GM23338 (cell line): ENCODE measurements around the gene RCC2. TPM values are rescaled to one million over a fixed set of nuclear protein-coding genes. Genes with fewer than 3 reads are reported as not detected.

Experiments used
- ATAC-seq: fragments of 200-7000 bp; cut with Tn5 transposase; 3 replicates; pipeline ENCODE4 v1.9.1; 2020
- DNase-seq: peaks from one replicate; pipeline ENCODE4 v3.0.0-alpha.2; 2015; ENCODE audit warnings: low spot score
- H2AFZ ChIP-seq: fragments of 200-600 bp; sonication (generic); 2 replicates; pipeline ENCODE4 v1.8.0; 2016; ENCODE audit warnings: antibody characterized with exemption, mild to moderate bottlenecking, moderate library complexity
- H3F3A ChIP-seq: fragments of 200-600 bp; sonication (generic); replicated peaks from 2 replicates; pipeline ENCODE4 v1.8.0; 2017; ENCODE audit warnings: antibody characterized with exemption, mixed run types, low read depth
- H3K27ac ChIP-seq: fragments of 200-600 bp; sonication (generic); 2 replicates; pipeline ENCODE4 v1.6.1; 2016; ENCODE audit warnings: low read depth
- H3K27me3 ChIP-seq: fragments of 200-600 bp; sonication (generic); 2 replicates; pipeline ENCODE4 v1.8.0; 2016; ENCODE audit warnings: mild to moderate bottlenecking, mixed run types, moderate library complexity; ENCODE audit not compliant: insufficient read depth
- H3K36me3 ChIP-seq: fragments of 200-600 bp; sonication (generic); 2 replicates; pipeline ENCODE4 v1.8.0; 2016; ENCODE audit warnings: mild to moderate bottlenecking; ENCODE audit not compliant: insufficient read depth
- H3K4me1 ChIP-seq: fragments of 200-600 bp; sonication (generic); 2 replicates; pipeline ENCODE4 v1.8.0; 2016; ENCODE audit warnings: mild to moderate bottlenecking, moderate library complexity; ENCODE audit not compliant: insufficient read depth
- H3K4me2 ChIP-seq: fragments of 200-600 bp; sonication (generic); 2 replicates; pipeline ENCODE4 v1.7.1; 2017; ENCODE audit warnings: mixed run types
- H3K4me3 ChIP-seq: fragments of 200-600 bp; sonication (generic); 2 replicates; pipeline ENCODE4 v1.6.1; 2016; ENCODE audit warnings: mixed run types
- H3K79me2 ChIP-seq: fragments of 200-600 bp; sonication (generic); replicated peaks from 2 replicates; pipeline ENCODE4 v1.8.0; 2017; ENCODE audit warnings: mild to moderate bottlenecking; ENCODE audit not compliant: insufficient read depth
- H3K9me2 ChIP-seq: fragments of 200-600 bp; sonication (generic); 2 replicates; pipeline ENCODE4 v1.8.0; 2017; ENCODE audit not compliant: insufficient read depth
- H4K20me1 ChIP-seq: fragments of 200-600 bp; sonication (generic); replicated peaks from 2 replicates; pipeline ENCODE4 v1.8.0; 2017; ENCODE audit warnings: mild to moderate bottlenecking; ENCODE audit not compliant: insufficient read depth
- H3K27ac Mint-ChIP-seq: 2 replicates; pipeline ENCODE4 v1.8.0; 2020; ENCODE audit warnings: inconsistent platforms, mild to moderate bottlenecking, moderate library complexity, mixed read lengths
- H3K27me3 Mint-ChIP-seq: 3 replicates; pipeline ENCODE4 v1.8.0; 2022; ENCODE audit warnings: low read depth, mild to moderate bottlenecking, moderate library complexity, mixed read lengths, inconsistent platforms; ENCODE audit not compliant: insufficient read depth, poor library complexity
- H3K36me3 Mint-ChIP-seq: 3 replicates; pipeline ENCODE4 v1.8.0; 2021; ENCODE audit warnings: low read depth, mild to moderate bottlenecking, inconsistent platforms, moderate library complexity, mixed read lengths
- H3K4me1 Mint-ChIP-seq: 3 replicates; pipeline ENCODE4 v1.8.0; 2020; ENCODE audit warnings: mild to moderate bottlenecking, inconsistent platforms, mixed read lengths
- H3K4me3 Mint-ChIP-seq: 3 replicates; pipeline ENCODE4 v1.8.0; 2021; ENCODE audit warnings: moderate library complexity, mild to moderate bottlenecking, inconsistent platforms, mixed read lengths
- H3K9me3 Mint-ChIP-seq: 3 replicates; pipeline ENCODE4 v1.8.0; 2020; ENCODE audit warnings: moderate library complexity, mild to moderate bottlenecking, inconsistent platforms, mixed read lengths
- CREB1 ChIP-seq: fragments of 250-450 bp; sonication (Bioruptor Pico); IDR thresholded peaks from 2 replicates; pipeline ENCODE4 v1.5.0; 2020; ENCODE audit warnings: low read depth, mild to moderate bottlenecking, moderate library complexity
- ETS1 ChIP-seq: IDR thresholded peaks from 2 replicates; pipeline ENCODE4 v1.6.1; 2016; ENCODE audit warnings: antibody characterized with exemption
- EZH2 ChIP-seq: fragments of 200-600 bp; sonication (generic); IDR thresholded peaks from one replicate; pipeline ENCODE4 v1.8.0; 2017; ENCODE audit warnings: antibody characterized with exemption, mild to moderate bottlenecking, low read depth; ENCODE audit not compliant: unreplicated experiment
- EZH2phosphoT487 ChIP-seq: fragments of 200-600 bp; sonication (generic); IDR thresholded peaks from one replicate; pipeline ENCODE4 v1.8.1; 2018; ENCODE audit warnings: antibody characterized with exemption; ENCODE audit not compliant: unreplicated experiment
- JUNB ChIP-seq: IDR thresholded peaks from one replicate; pipeline ENCODE4 v1.6.1; 2016; ENCODE audit warnings: antibody characterized with exemption; ENCODE audit not compliant: unreplicated experiment
- NANOG ChIP-seq: IDR thresholded peaks from 2 replicates; pipeline ENCODE4 v1.6.1; 2016; ENCODE audit warnings: antibody characterized with exemption, borderline replicate concordance
- POLR2AphosphoS5 ChIP-seq: IDR thresholded peaks from 2 replicates; pipeline ENCODE4 v1.6.1; 2016; ENCODE audit warnings: antibody characterized with exemption, low read depth
- STAT1 ChIP-seq: IDR thresholded peaks from one replicate; pipeline ENCODE4 v1.6.1; 2016; ENCODE audit warnings: antibody characterized with exemption; ENCODE audit not compliant: unreplicated experiment
- ZNF114 ChIP-seq: fragments of 250-450 bp; sonication (Bioruptor Pico); IDR thresholded peaks from 2 replicates; pipeline ENCODE4 v1.5.0; 2020; ENCODE audit warnings: mild to moderate bottlenecking, moderate library complexity
- ZNF331 ChIP-seq: fragments of 250-450 bp; sonication (Bioruptor Pico); IDR thresholded peaks from 2 replicates; pipeline ENCODE4 v1.5.0; 2020; ENCODE audit warnings: low read depth, mild to moderate bottlenecking, moderate library complexity
- polyA plus RNA-seq: library from polyadenylated mRNA; unstranded; fragments of >200 nt; fragmentation: Nextera tagmentation; extraction: Ambion mirVana; gene quantifications from 2 replicates; pipeline ENCODE4 v1.2.1, GENCODE V29; 2016
- total RNA-seq: library from RNA; depleted of rRNA; stranded (reverse); fragments of >200 nt; shearing (Covaris generic); gene quantifications from 2 replicates; pipeline ENCODE4 v1.2.3, GENCODE V29; 2014
- TF ChIP-seq, protein P1 (sequence below): IDR thresholded peaks from one replicate; pipeline ENCODE4 v1.6.1; 2018; ENCODE audit warnings: antibody characterized with exemption; ENCODE audit not compliant: unreplicated experiment

Gene RCC2
- total and polyA plus RNA-seq, 2 experiments from 2014 or later, result 97.1 to 386 TPM

- H3K9me3 Mint-ChIP-seq, result peaks cover 6% of the 10 kb centered on the region; the same call in 2 of the 3 replicates
- peaks cover 6% of the 10 kb centered on the region for H3K36me3 Mint-ChIP-seq
- ATAC-seq, result no peak
These were observed 41.4 kb upstream of the RCC2 start for GRCh38 chr1:17480846-17481245.

DNA sequence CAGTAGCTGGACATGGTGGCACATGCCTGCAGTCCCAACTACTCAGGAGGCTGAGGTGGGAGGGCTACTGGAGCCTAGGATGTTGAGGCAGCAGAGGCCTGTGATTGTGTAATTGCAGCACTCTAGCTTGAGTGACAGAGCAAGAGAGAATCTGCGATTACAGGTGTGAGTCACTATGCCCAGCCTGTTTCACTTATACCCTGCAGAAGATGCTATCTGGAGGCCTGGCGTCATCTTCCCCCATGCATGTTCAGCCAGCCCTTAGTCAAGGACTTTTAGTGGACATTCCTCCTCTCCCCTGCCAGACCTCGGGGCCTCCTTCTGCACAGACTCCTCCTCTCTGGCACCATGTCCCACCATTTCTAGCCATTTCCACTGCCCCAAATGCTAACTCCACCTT is 36.3 kb upstream of the RCC2 start:
- Mint-ChIP-seq H3K27me3 (peaks cover 9% of the 10 kb centered on the region), H3K36me3 (peaks cover 3% of the 10 kb centered on the region; the same call in 2 of the 3 replicates), H3K4me1 (peaks cover 23% of the 10 kb centered on the region), H3K27ac (no peak overlapping the region), H3K9me3 (peaks cover 5% of the 10 kb centered on the region; the same call in 2 of the 3 replicates), H3K4me3 (no peak overlapping the region)
- Histone ChIP-seq H3K36me3 (no peaks in the 10 kb centered on the region), H3K4me2 (no peak overlapping the region), H3K9me2 (no peaks in the 10 kb centered on the region), H3K27me3 (no peaks in the 10 kb centered on the region), H3K4me1 (peaks cover 5% of the 10 kb centered on the region; the same call in 1 of the 2 replicates), H3K4me3 (no peak overlapping the region), H3F3A (no peaks in the 10 kb centered on the region), H3K27ac (no peak overlapping the region), H3K79me2 (no peaks in the 10 kb centered on the region), H4K20me1 (no peaks in the 10 kb centered on the region), H2AFZ (no peak overlapping the region)
- DNase-seq (no peak), ATAC-seq (no peak)
- no peak for TF ChIP-seq ZNF114 (CRISPR knock-in tag)
- no peak for TF ChIP-seq ZNF331 (CRISPR knock-in tag)
- TF ChIP-seq ETS1, result no peak
- TF ChIP-seq NANOG, result no peak
- no peak for TF ChIP-seq JUNB
- TF ChIP-seq STAT1, result no peak
- TF ChIP-seq, protein P1, sequence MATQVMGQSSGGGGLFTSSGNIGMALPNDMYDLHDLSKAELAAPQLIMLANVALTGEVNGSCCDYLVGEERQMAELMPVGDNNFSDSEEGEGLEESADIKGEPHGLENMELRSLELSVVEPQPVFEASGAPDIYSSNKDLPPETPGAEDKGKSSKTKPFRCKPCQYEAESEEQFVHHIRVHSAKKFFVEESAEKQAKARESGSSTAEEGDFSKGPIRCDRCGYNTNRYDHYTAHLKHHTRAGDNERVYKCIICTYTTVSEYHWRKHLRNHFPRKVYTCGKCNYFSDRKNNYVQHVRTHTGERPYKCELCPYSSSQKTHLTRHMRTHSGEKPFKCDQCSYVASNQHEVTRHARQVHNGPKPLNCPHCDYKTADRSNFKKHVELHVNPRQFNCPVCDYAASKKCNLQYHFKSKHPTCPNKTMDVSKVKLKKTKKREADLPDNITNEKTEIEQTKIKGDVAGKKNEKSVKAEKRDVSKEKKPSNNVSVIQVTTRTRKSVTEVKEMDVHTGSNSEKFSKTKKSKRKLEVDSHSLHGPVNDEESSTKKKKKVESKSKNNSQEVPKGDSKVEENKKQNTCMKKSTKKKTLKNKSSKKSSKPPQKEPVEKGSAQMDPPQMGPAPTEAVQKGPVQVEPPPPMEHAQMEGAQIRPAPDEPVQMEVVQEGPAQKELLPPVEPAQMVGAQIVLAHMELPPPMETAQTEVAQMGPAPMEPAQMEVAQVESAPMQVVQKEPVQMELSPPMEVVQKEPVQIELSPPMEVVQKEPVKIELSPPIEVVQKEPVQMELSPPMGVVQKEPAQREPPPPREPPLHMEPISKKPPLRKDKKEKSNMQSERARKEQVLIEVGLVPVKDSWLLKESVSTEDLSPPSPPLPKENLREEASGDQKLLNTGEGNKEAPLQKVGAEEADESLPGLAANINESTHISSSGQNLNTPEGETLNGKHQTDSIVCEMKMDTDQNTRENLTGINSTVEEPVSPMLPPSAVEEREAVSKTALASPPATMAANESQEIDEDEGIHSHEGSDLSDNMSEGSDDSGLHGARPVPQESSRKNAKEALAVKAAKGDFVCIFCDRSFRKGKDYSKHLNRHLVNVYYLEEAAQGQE, result no peak

More at GRCh38 chr1:17480846-17481245, 41.4 kb upstream of the RCC2 start:
- Mint-ChIP-seq H3K27ac (no peak overlapping the region), H3K4me1 (peaks cover 26% of the 10 kb centered on the region), H3K27me3 (peaks cover 11% of the 10 kb centered on the region), H3K4me3 (no peak overlapping the region)
- H3K4me1 ChIP-seq, result peaks cover 11% of the 10 kb centered on the region
- no peak for DNase-seq
- H4K20me1 ChIP-seq, result no peaks in the 10 kb centered on the region
- H3K79me2 ChIP-seq, result no peaks in the 10 kb centered on the region
- no peaks in the 10 kb centered on the region for H3K36me3 ChIP-seq
- TF ChIP-seq ETS1 (no peak), ZNF114 (CRISPR knock-in tag) (no peak), EZH2 (no peak), EZH2phosphoT487 (no peak), POLR2AphosphoS5 (no peak), NANOG (no peak), CREB1 (CRISPR knock-in tag) (no peak), ZNF331 (CRISPR knock-in tag) (no peak)
- H3K27ac ChIP-seq, result no peak overlapping the region
- no peaks in the 10 kb centered on the region for H3K9me2 ChIP-seq
- H3K4me2 ChIP-seq, result no peak overlapping the region
- no peaks in the 10 kb centered on the region for H3K27me3 ChIP-seq
- H2AFZ ChIP-seq, result no peak overlapping the region
- no peak overlapping the region for H3K4me3 ChIP-seq
- H3F3A ChIP-seq, result 0 out of 2 replicates have a peak, but pooled peaks cover 4% of the 10 kb centered on the region
